HG03520 (cell line): ENCODE data around the gene LAYN.

ENCODE experiments used
- ATAC-seq: cut with Tn5 transposase; IDR thresholded peaks from one replicate; pipeline ENCODE4 v1.9.1; 2021; ENCODE audit warnings: mild to moderate bottlenecking, moderate library complexity; ENCODE audit not compliant: unreplicated experiment

Gene LAYN

DNA sequence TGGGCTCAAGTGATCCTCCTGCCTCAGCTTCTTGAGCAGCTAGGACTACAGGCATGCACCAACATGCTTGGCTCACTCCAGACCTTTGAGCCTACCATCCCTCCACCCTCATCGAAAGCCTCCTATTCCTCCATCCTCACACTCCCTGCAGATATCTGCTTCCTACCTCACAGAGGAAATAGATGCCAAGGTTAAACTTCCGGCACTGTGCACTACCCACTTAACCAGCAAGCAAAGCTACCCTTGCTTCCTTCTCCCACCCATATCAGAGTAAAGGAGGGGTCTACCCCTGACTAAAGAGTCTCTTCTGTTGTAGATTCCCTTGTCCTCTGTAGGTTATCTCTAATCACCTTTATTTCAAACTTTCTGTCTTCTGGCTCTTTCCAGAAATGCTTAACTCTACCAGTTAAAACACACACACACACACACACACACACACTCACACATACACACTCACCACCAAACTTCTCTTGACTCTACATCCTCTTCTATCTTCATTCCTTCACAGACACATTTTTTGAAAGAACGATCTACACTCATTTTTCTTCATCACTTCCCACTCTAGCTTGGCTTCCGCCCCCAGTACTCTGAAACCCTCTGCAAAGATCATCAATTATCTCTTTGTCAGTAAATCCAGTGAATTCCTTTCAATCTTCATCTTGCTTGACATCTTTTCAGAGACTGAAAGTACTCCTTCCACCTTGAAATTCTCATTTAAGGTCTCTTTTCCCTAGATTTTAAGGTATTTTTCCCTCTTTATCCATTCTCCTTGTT, 50.9 kb downstream of the LAYN start:
- ATAC-seq, result no peak

DNA sequence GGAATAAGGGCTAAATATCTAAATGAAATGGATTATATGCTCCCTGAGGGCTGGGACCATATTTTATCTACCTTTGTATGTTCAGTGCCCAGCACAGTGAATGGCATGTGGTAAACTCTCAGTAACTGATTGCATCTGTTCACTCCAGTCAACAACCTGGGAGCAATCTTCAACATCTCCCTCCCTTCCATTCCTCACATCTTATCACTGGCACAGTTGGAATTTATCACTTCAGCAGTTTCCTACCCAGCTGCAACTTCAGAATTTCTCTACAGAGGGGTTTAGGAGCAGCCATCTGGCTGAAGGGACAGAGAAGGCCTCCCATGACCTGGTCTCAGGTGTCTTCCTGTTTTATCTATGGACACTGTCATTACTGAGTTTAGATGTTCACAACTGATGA, 52.0 kb downstream of the LAYN start:
- no peak for ATAC-seq

DNA sequence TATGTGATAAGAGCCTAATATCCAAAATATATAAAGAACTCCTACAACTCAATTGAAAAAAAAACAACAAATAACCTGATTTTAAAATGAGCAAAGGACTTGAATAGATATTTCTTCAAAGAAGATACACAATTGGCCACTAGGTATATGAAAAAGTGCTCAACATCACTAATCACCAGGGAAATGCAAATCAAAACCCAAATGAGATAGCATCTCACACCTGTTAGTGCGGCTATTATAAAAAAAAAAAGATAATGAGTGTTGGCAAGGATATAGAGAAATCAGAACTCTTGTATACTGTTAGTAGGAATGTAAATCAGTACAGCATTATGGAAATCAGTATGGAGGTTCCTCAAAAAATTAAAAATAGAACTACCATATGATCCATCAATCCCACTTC, 55.8 kb downstream of the LAYN start:
- no peak for ATAC-seq

DNA sequence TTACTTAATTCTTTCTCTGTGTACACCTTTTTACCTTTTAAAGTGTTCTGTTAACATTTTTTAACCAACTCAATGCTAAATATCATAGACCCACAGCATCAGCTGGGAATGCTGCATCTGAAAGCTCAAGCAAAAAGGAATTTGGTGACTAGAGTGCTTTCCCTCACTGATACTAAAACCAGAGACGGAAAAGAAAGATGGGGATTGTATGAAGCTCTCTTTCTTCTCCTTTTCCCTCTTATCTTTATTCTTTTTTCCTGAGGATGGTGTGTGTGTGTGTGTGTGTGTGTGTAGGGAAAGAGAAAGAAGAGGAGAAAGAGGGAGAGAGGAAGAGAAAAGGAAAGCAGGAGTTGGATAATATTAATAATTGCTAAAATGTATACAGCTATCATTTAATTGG, 57.6 kb downstream of the LAYN start:
- no peak for ATAC-seq

DNA sequence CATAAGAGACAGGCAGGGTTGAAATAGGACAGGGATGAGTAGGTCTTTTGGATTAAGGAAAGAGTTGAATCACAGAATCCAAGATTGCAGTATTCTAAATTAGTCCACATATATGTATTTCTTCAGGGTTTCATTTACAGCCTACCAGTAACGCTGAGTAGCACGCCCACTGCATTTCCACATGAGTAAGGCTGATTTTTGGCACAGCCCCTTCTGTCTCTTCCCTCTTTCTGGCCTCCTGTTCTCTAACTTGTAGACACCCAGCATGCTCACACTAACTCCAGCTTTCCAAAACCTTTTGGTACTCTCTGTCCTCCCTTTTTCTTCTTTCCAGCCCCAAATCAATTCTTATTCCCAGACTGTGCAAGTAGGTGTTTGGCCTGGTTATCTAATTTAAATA, 58.0 kb downstream of the LAYN start:
- no peak for ATAC-seq

DNA sequence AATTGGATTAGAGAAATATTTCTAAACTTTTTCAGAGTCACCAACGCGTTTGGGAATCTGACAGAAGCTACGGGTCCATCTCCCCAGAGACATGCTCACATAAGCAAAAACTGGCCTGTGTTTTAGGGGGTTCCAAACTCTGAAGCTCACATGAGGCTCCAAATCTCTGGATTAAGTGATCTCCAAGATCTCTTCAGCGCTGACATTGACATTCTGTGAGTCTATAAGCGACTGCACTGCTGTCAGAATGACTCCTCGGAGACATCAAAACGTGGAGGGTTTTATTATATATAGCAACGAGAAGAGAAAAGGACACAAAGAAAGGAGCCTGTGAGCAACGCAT, 61.1 kb downstream of the LAYN start:
- ATAC-seq, result no peak

DNA sequence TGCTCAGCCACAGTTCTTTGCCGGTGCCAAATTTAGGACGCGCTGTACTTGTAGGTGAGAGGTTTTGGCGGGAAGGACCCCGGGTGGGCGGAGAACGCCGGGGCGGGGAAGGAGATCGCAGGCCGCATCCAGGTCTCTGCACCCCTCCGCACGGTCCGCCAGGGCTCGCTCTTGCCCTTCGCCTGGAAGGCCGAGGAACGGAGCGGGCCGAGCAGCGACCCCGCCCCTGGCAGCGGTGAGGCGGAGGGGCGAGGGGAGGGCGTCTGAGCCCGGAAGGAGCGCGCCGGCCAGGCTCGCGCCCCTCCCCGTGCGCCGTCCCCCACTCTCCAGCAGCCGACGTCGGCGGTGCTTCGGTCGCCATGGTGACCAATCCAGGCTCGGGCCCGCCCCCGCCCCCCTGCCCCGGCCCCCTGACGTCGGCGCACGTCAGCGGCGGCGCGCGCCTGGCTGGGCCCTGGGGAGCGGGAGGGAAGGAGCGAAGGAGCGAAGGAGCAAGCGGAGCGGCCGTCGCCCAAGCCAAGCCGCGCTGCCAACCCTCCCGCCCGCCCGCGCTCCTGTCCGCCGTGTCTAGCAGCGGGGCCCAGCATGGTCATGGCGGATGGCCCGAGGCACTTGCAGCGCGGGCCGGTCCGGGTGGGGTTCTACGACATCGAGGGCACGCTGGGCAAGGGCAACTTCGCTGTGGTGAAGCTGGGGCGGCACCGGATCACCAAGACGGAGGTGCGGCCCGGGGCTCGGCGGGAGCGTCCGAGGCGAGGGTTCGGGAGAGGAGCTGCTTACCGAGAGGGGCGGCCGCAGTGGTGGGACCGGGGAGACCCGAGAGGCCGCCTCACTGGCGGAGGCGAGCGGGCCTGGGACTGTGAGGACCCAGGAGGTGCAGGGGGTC, 61.7 kb downstream of the LAYN start, which contains the start of gene SIK2:
Gene SIK2, plus strand, starts transcription at position 471 of the 886 bp plus-strand sequence. Its CDS starts 115 bp downstream, at position 586.
- peak; percentile 84 for ATAC-seq

DNA sequence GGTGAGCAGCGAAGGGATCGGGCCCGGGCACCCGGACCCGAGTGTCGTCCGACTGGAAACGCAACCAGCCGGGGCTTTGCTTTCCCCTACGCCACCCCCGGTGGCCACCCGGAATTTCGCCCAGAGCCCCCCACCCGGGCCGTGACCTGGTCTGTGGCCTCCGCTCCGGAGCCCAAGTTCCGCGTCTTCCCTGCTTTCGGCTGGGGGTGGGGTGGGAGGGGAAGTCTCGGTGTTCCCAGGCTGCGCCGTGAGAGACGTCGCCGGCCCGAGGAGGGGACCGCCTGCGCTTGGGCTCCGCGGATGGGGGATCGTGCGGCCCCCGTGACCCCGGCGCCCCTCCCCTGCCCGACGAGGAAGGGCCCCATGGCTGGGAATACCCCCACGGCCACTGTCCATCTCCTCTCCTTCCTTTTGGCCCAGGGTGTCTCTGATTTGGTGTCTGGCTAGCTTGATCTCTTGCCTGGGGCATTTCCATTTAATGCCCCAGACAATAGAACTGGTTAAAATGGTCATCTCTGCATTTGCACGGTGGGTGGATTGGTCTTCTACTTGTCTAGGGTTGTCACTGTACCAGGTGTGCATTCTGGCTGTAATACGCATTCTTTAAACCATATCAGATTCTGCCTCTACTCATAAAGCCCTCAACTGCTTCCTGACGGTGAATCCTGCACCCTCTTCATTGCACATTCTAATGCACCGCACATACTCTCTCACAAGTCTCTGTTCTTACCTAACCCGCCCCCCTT, 62.5 kb downstream of the LAYN start:
- ATAC-seq, result no peak

DNA sequence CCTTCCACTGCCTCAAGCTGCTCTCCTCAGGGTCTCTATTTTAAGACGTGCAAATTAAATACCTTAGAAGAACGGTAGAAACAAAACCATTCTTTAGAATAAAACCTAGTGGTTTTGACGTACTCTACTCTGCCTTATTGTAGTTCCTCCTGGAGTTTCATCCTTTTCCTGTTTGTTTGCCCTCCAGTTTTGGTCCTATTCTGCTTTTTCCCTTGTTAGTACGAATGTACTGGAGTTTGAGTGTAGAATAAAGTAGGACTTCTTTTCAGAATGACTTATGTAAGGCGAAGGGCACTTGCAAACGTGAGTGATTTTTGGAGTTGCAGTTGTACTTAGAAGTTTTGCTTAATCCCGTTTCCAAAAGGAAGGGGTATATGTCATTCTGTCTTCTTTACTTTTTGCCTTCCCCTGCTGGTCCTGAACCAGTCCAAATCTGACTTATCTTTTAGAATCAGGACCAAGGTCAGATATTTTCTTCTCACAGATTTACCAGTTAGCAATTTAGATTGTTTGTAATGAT, 63.2 kb downstream of the LAYN start:
- ATAC-seq, result no peak

DNA sequence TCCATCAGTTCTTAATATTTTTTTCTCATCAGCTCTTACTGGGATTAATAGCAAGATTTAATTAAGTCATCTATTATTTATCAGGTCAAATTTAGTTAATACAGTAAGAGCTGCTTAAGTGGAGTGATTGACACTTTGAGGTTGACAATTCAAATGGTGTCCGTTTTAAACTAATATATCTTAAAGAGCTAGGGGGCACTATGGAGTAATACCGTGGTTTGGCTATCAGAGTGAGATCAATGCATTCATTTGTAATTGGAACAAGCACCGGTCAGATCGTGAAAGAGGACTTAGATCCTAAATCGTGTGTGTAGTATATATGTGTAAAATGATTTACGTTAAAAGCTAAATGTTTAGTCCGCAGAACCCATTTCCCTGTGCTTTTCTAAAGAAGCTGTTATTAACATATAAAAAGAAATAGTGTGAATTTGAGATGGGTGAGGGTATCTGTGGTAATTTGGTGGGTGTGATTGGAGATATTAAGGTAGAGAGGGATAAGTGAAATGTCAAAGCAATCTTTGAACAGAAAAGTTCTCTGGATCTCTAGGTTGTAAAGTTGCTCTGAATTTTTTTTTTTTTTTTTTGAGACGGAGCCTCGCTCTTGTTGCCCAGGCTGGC, 64.0 kb downstream of the LAYN start:
- no peak for ATAC-seq

DNA sequence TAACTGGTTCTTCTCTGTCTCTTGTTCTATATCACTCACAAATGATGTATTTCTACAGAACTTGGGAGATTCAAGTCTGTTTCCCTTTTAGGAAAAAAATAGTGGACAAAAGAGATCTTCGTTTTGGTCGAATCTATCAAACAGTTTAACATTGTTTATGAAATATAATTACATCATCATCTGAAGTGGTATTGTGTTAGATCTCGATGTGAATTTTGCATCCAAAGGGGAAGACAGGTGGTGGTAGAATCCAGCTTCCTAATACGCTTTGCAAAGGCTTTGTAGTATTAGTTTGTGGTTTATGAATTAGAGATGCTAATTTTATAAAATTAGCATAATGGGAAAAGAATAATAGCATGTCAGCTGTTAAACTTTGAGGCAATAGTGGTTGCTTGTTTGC, 65.2 kb downstream of the LAYN start:
- ATAC-seq, result no peak

DNA sequence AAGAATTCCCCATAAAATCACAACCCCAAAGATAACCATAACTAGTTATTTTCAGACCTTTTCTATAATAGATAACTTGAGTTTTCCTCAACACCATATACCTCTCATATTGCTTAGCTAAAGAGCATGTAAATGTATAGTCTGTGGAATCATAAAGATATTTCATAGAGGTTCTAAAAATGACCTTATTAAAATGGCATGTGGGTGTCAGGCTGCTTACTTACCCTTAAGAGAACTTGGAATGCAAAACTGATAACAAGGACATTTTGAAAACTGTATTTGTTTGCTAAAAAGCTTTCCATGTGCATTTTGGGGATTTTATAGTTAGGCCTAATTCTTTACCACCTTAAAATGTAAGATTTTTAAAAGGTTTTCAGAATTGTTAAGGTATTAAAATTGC, 66.5 kb downstream of the LAYN start:
- ATAC-seq, result no peak

DNA sequence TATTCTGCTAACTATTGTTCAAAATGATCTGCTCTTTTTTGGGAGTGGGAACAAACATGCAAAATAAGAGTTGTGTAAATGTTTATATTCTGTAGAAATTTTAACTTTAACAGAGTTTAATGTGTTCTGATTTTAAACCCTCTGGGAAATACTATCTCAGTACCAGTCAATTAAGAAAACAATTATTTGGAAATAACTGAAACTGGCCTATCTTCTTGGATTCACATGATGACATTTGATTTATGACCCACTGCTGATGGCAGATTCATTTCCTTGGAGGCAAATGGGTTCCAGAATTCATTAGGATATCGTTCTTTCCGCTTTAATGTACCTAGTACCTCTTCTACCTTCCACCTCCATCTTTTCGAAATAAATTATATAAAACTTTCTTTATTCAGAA, 67.2 kb downstream of the LAYN start:
- ATAC-seq, result no peak
